GM23338 (cell line): ENCODE measurements around the gene CYP2J2. TPM values are rescaled to one million over a fixed set of nuclear protein-coding genes. Genes with fewer than 3 reads are reported as not detected.
"Not testable (repeated sequence)": the region's sequence is repeated elsewhere in the genome, so short reads cannot be mapped to it uniquely, and the experiment has no call there.

Experiments
- ATAC-seq: fragments of 200-7000 bp; cut with Tn5 transposase; 3 replicates; pipeline ENCODE4 v1.9.1; 2020
- DNase-seq: peaks from one replicate; pipeline ENCODE4 v3.0.0-alpha.2; 2015; ENCODE audit warnings: low spot score
- H2AFZ ChIP-seq: fragments of 200-600 bp; sonication (generic); 2 replicates; pipeline ENCODE4 v1.8.0; 2016; ENCODE audit warnings: antibody characterized with exemption, mild to moderate bottlenecking, moderate library complexity
- H3F3A ChIP-seq: fragments of 200-600 bp; sonication (generic); replicated peaks from 2 replicates; pipeline ENCODE4 v1.8.0; 2017; ENCODE audit warnings: antibody characterized with exemption, mixed run types, low read depth
- H3K27ac ChIP-seq: fragments of 200-600 bp; sonication (generic); 2 replicates; pipeline ENCODE4 v1.6.1; 2016; ENCODE audit warnings: low read depth
- H3K27me3 ChIP-seq: fragments of 200-600 bp; sonication (generic); 2 replicates; pipeline ENCODE4 v1.8.0; 2016; ENCODE audit warnings: mild to moderate bottlenecking, mixed run types, moderate library complexity; ENCODE audit not compliant: insufficient read depth
- H3K36me3 ChIP-seq: fragments of 200-600 bp; sonication (generic); 2 replicates; pipeline ENCODE4 v1.8.0; 2016; ENCODE audit warnings: mild to moderate bottlenecking; ENCODE audit not compliant: insufficient read depth
- H3K4me1 ChIP-seq: fragments of 200-600 bp; sonication (generic); 2 replicates; pipeline ENCODE4 v1.8.0; 2016; ENCODE audit warnings: mild to moderate bottlenecking, moderate library complexity; ENCODE audit not compliant: insufficient read depth
- H3K4me2 ChIP-seq: fragments of 200-600 bp; sonication (generic); 2 replicates; pipeline ENCODE4 v1.7.1; 2017; ENCODE audit warnings: mixed run types
- H3K4me3 ChIP-seq: fragments of 200-600 bp; sonication (generic); 2 replicates; pipeline ENCODE4 v1.6.1; 2016; ENCODE audit warnings: mixed run types
- H3K79me2 ChIP-seq: fragments of 200-600 bp; sonication (generic); replicated peaks from 2 replicates; pipeline ENCODE4 v1.8.0; 2017; ENCODE audit warnings: mild to moderate bottlenecking; ENCODE audit not compliant: insufficient read depth
- H3K9me2 ChIP-seq: fragments of 200-600 bp; sonication (generic); 2 replicates; pipeline ENCODE4 v1.8.0; 2017; ENCODE audit not compliant: insufficient read depth
- H4K20me1 ChIP-seq: fragments of 200-600 bp; sonication (generic); replicated peaks from 2 replicates; pipeline ENCODE4 v1.8.0; 2017; ENCODE audit warnings: mild to moderate bottlenecking; ENCODE audit not compliant: insufficient read depth
- H3K27ac Mint-ChIP-seq: 2 replicates; pipeline ENCODE4 v1.8.0; 2020; ENCODE audit warnings: inconsistent platforms, mild to moderate bottlenecking, moderate library complexity, mixed read lengths
- H3K27me3 Mint-ChIP-seq: 3 replicates; pipeline ENCODE4 v1.8.0; 2022; ENCODE audit warnings: low read depth, mild to moderate bottlenecking, moderate library complexity, mixed read lengths, inconsistent platforms; ENCODE audit not compliant: insufficient read depth, poor library complexity
- H3K36me3 Mint-ChIP-seq: 3 replicates; pipeline ENCODE4 v1.8.0; 2021; ENCODE audit warnings: low read depth, mild to moderate bottlenecking, inconsistent platforms, moderate library complexity, mixed read lengths
- H3K4me1 Mint-ChIP-seq: 3 replicates; pipeline ENCODE4 v1.8.0; 2020; ENCODE audit warnings: mild to moderate bottlenecking, inconsistent platforms, mixed read lengths
- H3K4me3 Mint-ChIP-seq: 3 replicates; pipeline ENCODE4 v1.8.0; 2021; ENCODE audit warnings: moderate library complexity, mild to moderate bottlenecking, inconsistent platforms, mixed read lengths
- H3K9me3 Mint-ChIP-seq: 3 replicates; pipeline ENCODE4 v1.8.0; 2020; ENCODE audit warnings: moderate library complexity, mild to moderate bottlenecking, inconsistent platforms, mixed read lengths
- CTCF ChIP-seq, 2 experiments: fragments of 200-600 bp in 1 of 2; sonication (generic) in 1 of 2; conservative IDR thresholded peaks; 2 replicates each; pipeline versions ENCODE4 v1.5.1 to v1.6.1; 2016 to 2017; ENCODE audit warnings: antibody characterized with exemption in 2 of 2, low read depth in 2 of 2, mild to moderate bottlenecking in 2 of 2, moderate library complexity in 1 of 2
- ZNF331 ChIP-seq: fragments of 250-450 bp; sonication (Bioruptor Pico); IDR thresholded peaks from 2 replicates; pipeline ENCODE4 v1.5.0; 2020; ENCODE audit warnings: low read depth, mild to moderate bottlenecking, moderate library complexity
- polyA plus RNA-seq: library from polyadenylated mRNA; unstranded; fragments of >200 nt; fragmentation: Nextera tagmentation; extraction: Ambion mirVana; gene quantifications from 2 replicates; pipeline ENCODE4 v1.2.1, GENCODE V29; 2016
- total RNA-seq: library from RNA; depleted of rRNA; stranded (reverse); fragments of >200 nt; shearing (Covaris generic); gene quantifications from 2 replicates; pipeline ENCODE4 v1.2.3, GENCODE V29; 2014

CYP2J2 gene
- total and polyA plus RNA-seq, 2 experiments from 2014 or later, result 1.4 to 1.5 TPM

GRCh38 chr1:59971464-59971911, 44.9 kb upstream of the CYP2J2 start:
- Histone ChIP-seq H3K36me3 (no peaks in the 10 kb centered on the region), H3K4me3 (peak overlapping the region; percentile 51), H4K20me1 (no peaks in the 10 kb centered on the region), H3K79me2 (no peaks in the 10 kb centered on the region), H3K4me2 (peak overlapping the region; percentile 81), H3F3A (no peaks in the 10 kb centered on the region), H2AFZ (peak overlapping the region; percentile 96), H3K27ac (no peak overlapping the region), H3K9me2 (no peaks in the 10 kb centered on the region), H3K4me1 (0 out of 2 replicates have a peak, but pooled peaks cover 2% of the 10 kb centered on the region), H3K27me3 (peaks cover 3% of the 10 kb centered on the region; the same call in 1 of the 2 replicates)
- no peaks in the 10 kb centered on the region for H3K9me3 Mint-ChIP-seq
- peaks cover 3% of the 10 kb centered on the region for H3K27me3 Mint-ChIP-seq
- H3K4me1 Mint-ChIP-seq, result 0 out of 3 replicates have a peak, but pooled peaks cover 2% of the 10 kb centered on the region
- TF ChIP-seq CTCF (conservative IDR thresholded peaks at IDR 0.05; ENCODE audit: low read depth in 2 of 2) (peak; percentile 95 to 99), ZNF331 (CRISPR knock-in tag) (no peak)
- H3K27ac Mint-ChIP-seq, result no peak overlapping the region
- ATAC-seq, result peak; percentile 96
- H3K4me3 Mint-ChIP-seq, result peak overlapping the region; percentile 28; the same call in 2 of the 3 replicates
- no peaks in the 10 kb centered on the region for H3K36me3 Mint-ChIP-seq
- peak; percentile 86 for DNase-seq

GRCh38 chr1:59969542-59970175, 43.1 kb upstream of the CYP2J2 start:
- ATAC-seq, H3K27me3 Mint-ChIP-seq, H3K4me3 ChIP-seq, H3K4me1 Mint-ChIP-seq, H2AFZ ChIP-seq, H3K27me3 ChIP-seq, H3K79me2 ChIP-seq, H3K36me3 ChIP-seq, H3K4me1 ChIP-seq, H3K36me3 Mint-ChIP-seq, H3K9me3 Mint-ChIP-seq, H3F3A ChIP-seq, H3K4me2 ChIP-seq, H3K27ac Mint-ChIP-seq, H3K27ac ChIP-seq, H3K9me2 ChIP-seq, H4K20me1 ChIP-seq, H3K4me3 Mint-ChIP-seq, DNase-seq: not testable (repeated sequence)

GRCh38 chr1:59968746-59969145, 42.2 kb upstream of the CYP2J2 start:
- H3K36me3 Mint-ChIP-seq, H3K27ac Mint-ChIP-seq, H3F3A ChIP-seq, H3K4me3 Mint-ChIP-seq, ATAC-seq, H3K4me1 ChIP-seq, H3K27ac ChIP-seq, H4K20me1 ChIP-seq, H3K27me3 Mint-ChIP-seq, H3K4me1 Mint-ChIP-seq, H3K27me3 ChIP-seq, H3K9me3 Mint-ChIP-seq, H3K4me3 ChIP-seq, H3K4me2 ChIP-seq, H3K79me2 ChIP-seq, DNase-seq, H3K9me2 ChIP-seq, H3K36me3 ChIP-seq: not testable (repeated sequence)
- H2AFZ ChIP-seq, result peak overlapping the region; percentile 32; the same call in 1 of the 2 replicates
